ENCODE results near the gene ST7.

The ST7 gene

DNA sequence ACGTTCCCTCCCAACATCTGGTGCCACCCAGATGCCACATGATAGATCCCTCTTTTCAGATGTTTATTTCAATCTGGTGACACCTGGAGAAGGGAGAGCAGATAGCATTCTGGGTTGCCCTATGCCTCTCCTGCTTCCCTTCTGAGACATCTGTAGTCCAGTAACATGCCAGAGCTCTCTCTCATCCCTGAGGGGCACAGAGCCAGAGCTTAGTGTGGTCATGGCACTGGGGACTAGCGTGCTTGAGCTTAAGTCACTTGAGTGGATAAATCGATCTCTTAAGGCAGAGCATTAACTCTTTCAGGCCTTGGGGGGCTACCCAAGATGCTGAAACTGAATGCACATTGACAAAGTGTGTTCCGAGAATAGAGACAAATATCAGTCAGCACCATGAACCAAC, 321.6 kb downstream of the ST7 start:
- no peak for DNase-seq (ENCODE audit: low spot score)
- in situ Hi-C loops (cut with MboI; ENCODE audit: low sequenced_read_pairs, unreplicated experiment), result no loop called here
- TF ChIP-seq, protein P1, sequence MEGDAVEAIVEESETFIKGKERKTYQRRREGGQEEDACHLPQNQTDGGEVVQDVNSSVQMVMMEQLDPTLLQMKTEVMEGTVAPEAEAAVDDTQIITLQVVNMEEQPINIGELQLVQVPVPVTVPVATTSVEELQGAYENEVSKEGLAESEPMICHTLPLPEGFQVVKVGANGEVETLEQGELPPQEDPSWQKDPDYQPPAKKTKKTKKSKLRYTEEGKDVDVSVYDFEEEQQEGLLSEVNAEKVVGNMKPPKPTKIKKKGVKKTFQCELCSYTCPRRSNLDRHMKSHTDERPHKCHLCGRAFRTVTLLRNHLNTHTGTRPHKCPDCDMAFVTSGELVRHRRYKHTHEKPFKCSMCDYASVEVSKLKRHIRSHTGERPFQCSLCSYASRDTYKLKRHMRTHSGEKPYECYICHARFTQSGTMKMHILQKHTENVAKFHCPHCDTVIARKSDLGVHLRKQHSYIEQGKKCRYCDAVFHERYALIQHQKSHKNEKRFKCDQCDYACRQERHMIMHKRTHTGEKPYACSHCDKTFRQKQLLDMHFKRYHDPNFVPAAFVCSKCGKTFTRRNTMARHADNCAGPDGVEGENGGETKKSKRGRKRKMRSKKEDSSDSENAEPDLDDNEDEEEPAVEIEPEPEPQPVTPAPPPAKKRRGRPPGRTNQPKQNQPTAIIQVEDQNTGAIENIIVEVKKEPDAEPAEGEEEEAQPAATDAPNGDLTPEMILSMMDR (IDR thresholded peaks at IDR 0.05; ENCODE audit: borderline replicate concordance, control extremely low read depth, extremely low read depth, insufficient read depth, missing control alignments), result no peak

DNA sequence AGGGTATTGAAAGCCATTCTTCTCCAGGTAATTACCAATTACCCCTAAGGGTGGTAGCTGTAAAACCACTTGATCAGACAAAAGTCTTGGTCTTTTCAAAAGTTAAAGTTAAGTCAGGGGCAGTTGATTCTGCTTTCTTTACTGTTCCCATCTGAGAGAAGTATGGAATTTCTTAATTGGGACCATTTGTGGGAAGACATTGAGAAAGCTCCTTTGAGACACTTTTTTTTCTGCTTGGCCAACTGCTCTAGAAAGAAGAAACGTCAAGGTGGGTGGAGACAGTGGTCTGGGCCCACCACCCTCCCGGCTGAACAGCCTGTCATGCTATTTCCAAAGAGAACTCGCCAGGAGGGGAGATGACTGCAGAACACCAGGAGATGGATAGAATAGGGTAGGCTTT, 324.3 kb downstream of the ST7 start:
- TF ChIP-seq, protein P1 (IDR thresholded peaks at IDR 0.05; ENCODE audit: borderline replicate concordance, control extremely low read depth, extremely low read depth, insufficient read depth, missing control alignments), result no peak
- DNase-seq (ENCODE audit: low spot score), result no peak
- in situ Hi-C loops (cut with MboI; ENCODE audit: low sequenced_read_pairs, unreplicated experiment), result no loop called here

DNA sequence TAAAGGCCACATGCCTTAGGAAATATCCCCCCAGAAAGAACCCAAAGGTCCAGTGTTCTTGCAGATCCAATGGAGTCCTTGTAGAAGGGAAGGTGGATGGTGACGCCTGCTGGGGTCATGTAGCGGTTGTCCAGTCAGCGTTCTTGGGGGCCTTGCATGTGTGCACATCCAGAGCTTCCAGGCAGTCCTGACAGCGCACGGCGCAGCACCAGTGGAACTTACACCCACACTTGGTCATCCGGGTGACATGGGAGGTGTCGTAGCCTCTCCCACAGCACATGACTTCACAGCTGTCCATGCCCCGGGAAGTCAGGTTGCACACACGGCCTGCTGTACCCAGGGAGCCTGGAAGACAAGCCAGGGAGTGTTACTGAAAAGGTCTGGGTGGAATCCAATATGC, 324.7 kb downstream of the ST7 start:
- TF ChIP-seq, protein P1 (IDR thresholded peaks at IDR 0.05; ENCODE audit: borderline replicate concordance, control extremely low read depth, extremely low read depth, insufficient read depth, missing control alignments), result no peak
- in situ Hi-C loops (cut with MboI; ENCODE audit: low sequenced_read_pairs, unreplicated experiment), result no loop called here
- no peak for DNase-seq (ENCODE audit: low spot score)

DNA sequence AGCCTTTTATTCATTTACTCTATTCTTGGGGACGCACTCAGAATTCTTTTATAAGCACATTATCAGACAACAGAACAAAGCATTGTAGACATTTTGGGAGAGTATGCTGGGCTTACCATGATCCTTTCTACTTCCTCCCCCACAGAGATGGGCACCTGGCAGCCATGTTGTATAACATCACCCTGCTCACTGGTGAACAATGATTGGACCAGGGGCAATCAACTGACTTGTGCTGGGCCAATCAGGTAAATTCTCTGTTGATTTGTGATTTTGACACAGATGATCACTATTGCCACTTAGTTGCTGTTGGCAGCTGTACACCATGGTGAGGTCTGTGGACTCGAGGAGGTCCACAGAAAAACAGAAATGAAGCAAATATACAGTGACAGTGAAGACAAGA, 325.9 kb downstream of the ST7 start:
- in situ Hi-C loops (cut with MboI; ENCODE audit: low sequenced_read_pairs, unreplicated experiment), result no loop called here
- TF ChIP-seq, protein P1 (IDR thresholded peaks at IDR 0.05; ENCODE audit: borderline replicate concordance, control extremely low read depth, extremely low read depth, insufficient read depth, missing control alignments), result no peak
- DNase-seq (ENCODE audit: low spot score), result no peak
